NCI-H226 (cell line): ENCODE measurements around the gene CTTN.
A peak's percentile ranks its signal among the peaks of the same experiment; 100 is the strongest.
"Not testable (repeated sequence)": the region's sequence is repeated elsewhere in the genome, so short reads cannot be mapped to it uniquely, and the experiment has no call there.

ENCODE experiments used
- DNase-seq: peaks from one replicate; pipeline ENCODE4 v3.0.0-alpha.2; 2015

Gene CTTN

DNA sequence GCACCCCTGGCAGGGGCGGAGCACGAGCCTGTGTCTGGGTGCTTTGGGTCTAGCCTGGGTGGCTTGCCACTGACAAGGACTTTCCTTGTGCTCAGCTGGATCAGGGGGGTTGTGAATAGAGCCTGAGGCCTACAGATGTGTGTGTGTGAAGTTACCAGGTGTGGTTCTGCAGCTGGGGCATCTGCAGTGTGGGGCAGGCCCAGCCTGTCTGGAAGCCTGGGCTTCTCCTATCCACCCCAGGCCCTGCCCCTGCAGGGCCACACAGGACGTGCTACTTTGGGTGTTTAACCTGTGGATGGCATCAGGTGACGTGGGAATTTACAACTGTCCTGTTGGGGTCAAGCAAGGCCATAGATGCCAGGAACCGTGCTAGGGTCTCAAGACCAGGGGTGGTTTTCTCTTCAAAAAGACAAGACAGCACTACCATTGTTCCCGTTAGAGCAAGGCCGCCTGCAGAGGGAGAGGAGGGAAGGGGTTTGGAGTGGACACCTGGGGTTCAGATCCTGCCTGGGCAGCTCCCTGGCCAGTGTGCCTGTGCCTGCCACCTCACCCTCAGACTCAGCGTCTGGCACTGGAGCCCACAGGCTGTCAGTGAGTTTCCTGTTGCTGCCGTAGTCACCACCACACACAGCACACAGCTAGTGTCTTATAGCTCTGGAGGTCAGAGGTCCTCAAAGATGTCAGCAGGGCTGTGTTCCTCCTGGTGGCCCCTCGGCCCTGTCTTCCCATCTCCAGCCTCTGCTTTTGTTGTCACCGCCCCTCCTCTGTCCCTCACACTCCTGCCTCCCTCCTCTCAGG, 31.6 kb downstream of the CTTN start:
- DNase-seq = no peak

DNA sequence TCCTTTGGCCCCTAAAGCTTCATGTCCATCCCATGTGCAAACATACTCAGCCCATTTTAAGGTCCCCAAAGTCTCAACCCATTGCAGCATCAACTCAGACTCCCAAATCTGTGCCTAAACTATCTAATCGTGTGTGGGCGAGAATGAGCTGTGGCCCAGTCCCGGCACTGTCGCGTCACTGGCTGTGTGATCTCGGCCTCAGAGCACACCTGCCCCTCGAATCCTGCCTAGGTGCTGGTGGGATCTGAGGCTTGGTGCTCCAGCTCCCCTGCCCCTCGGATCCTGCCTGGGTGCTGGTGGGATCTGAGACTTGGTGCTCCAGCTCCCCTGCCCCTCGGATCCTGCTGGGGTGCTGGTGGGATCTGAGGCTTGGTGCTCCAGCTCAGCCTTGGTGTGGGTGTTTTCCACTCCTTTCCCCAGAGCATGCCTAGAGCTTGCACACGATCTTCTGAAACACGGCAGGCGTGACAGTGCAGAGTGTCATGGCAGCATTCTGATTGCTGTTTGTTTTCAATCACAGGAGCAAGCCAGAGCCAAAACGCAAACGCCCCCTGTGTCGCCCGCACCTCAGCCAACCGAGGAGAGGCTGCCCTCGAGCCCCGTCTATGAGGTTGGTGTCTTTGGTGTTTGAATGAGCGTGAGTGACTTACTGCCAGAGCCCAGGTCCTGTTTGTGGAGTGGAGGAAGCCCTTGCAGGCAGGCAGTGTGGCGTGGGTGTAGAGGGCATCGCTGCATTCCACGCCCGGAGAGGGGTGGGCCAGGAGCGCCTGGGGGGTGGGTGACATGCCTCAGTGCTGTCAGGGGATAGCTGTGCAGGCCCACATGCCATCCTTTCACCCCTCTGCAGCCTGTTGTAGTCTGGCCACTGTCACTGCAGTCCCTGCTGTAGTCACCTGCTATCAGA, 32.6 kb downstream of the CTTN start:
- no peak for DNase-seq

DNA sequence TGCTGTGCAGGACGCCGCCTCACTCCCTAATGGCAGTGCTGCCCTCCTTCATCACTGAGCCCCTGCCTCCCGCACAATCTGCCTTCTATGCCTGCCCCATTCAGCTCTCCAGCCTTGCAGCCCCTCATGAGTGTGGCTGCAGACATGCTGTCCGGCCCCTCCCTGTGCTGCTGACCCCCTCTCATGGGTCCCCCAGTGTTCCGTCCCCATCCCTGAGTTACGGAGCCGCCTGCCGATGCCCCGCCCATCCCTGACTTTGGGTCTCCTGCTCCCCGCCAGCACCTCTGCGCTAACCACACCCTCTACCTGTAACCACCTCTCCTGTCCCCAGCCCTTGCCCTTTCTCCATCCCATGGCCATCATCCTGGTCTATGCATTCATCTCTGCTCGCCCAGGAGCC, 33.3 kb downstream of the CTTN start:
- no peak for DNase-seq

GRCh38 chr11:70432065-70432464, 33.7 kb downstream of the CTTN start:
- DNase-seq = no peak

DNA sequence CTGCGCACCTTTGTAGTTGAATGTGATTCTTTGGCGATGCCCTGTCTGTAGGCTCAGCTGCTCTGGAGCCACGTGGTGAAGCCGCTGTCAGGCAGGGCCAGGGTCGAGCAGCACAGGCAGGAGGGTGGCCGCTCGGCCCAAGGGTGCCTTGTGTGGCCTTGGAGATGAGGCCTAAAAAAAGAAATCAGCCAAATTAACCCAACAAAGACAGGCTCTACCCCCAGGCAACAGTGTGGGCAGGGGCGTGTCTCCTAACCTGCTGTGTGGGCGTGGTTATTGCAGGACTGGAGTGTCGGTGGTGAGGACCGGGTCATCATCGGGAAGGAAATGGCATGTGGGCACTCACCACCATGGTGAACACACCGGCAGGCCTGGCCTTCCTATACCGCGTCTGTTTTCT, 34.3 kb downstream of the CTTN start:
- DNase-seq = no peak

GRCh38 chr11:70433038-70433437, 34.7 kb downstream of the CTTN start:
- no peak for DNase-seq

GRCh38 chr11:70433526-70433925, 35.2 kb downstream of the CTTN start:
- no peak for DNase-seq

GRCh38 chr11:70433966-70434812, 35.9 kb downstream of the CTTN start:
- DNase-seq = no peak

- no peak for DNase-seq
These were observed 36.5 kb downstream of the CTTN start for GRCh38 chr11:70434813-70435278.

- no peak for DNase-seq
These were observed 37.0 kb downstream of the CTTN start for GRCh38 chr11:70435361-70435760.

DNA sequence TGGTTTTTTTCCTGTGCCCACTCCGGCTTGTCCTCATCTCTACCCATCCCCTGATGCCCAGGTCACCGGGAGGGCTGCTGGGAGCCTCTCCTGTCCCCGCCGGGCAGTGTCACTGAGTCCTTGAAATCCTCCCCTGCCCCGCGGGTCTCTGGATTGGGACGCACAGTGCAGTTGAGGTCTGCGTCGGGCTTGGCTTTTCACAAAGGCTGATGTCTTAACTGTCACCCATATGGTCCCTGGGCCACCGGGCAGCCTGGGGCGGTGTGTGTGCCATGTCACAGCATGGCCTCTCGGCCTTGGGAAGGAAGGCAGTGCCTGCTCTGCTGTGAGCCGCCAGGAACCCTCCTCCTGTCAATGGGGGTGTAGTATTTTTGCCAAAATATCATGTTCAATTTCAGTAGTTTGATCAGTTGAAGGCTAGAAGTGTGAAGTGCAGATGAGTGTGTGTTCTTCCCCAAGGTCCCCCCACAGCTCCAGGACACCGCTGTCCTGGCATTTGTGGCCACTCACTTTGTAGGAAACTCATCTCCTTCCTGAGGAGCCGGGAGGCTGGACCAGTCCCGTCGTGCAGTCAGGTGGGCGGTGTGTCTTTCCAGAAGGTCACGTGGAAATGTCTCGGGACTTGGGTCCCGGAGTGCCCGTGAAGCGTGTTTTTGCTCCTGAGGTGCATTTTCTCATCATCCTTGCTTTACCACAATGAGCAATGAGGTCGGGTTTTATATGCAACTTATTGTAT, 37.6 kb downstream of the CTTN start:
- DNase-seq = no peak

- DNase-seq = no peak
These were observed 38.2 kb downstream of the CTTN start for GRCh38 chr11:70436501-70436860.

DNA sequence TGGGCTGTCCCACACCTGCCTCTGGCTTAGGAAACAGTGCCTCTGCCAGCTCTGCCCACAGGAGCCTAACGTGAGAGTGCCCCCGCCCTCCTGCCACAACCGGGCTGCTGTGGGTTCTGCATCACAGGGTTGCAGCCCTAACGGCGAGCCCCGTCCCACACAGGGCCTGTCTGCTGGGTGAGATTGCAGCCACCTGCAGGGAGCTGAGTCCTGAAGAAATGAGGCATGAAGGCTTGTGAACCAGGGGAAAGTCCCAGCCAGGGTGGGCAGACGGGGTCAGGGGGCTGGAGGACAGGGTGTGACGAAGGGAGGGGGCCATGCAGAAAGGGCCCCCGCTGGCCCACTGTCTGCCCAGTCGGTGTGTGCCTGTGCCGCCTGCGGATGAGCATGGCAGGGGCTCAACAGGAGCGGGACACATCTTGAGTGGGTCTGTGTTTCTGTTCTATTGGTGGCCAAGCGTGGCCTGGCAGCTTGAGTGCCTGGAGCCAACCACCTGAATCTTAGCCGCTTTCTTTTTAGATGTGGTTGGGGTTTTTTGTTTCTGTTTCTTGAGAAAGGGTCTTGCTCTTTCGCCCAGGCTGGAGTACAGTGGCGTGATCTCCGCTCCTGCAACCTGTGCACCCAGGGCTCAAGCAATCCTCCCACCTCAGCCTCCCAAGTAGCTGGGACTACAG, 38.9 kb downstream of the CTTN start:
- DNase-seq = no peak

GRCh38 chr11:70440206-70440605, 41.9 kb downstream of the CTTN start:
- DNase-seq = no peak

- no peak for DNase-seq
These were observed 45.4 kb downstream of the CTTN start for GRCh38 chr11:70443773-70444030.

- DNase-seq = no peak
These were observed 46.8 kb downstream of the CTTN start for GRCh38 chr11:70445091-70445490.

GRCh38 chr11:70445605-70446004, 47.3 kb downstream of the CTTN start:
- DNase-seq = peak; percentile 19

DNA sequence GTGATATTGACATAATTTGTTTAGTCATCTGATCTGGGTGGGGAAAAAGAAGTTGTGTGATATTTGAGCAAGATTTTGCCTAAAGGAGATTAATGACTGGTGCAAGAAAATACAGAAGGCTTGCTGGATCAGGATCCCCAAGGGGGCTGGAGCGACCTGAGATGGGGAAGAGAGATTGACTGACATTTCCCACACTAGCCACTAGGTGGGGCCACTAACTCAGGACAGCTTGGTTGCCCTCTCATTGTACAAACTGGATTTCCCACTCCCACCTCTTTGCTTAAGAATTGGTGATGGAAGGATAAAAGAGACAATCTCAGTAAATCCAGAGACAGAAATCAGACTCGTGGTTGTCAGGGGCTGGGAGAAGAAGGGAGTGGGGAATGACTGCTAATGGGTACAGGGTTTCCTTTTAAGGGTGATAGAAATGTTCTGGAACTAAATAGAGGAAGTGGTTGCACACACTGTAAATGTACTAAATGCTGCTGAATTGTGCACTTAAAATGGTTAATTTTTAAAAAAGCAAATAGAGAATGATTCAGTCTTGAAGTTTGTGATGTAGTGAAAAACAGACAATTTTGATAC, 50.7 kb downstream of the CTTN start:
- DNase-seq = no peak

- no peak for DNase-seq
These were observed 56.0 kb downstream of the CTTN start for GRCh38 chr11:70454197-70454767.

- DNase-seq = not testable (repeated sequence)
These were observed 56.5 kb downstream of the CTTN start for GRCh38 chr11:70454811-70455210.

GRCh38 chr11:70455354-70455753, 57.0 kb downstream of the CTTN start:
- DNase-seq = no peak
